HG03095 (cell line): ENCODE results near the gene DDX54.

ENCODE experiments used
- ATAC-seq: cut with Tn5 transposase; IDR thresholded peaks from one replicate; pipeline ENCODE4 v1.9.1; 2021; ENCODE audit warnings: moderate library complexity; ENCODE audit not compliant: unreplicated experiment

Gene DDX54

GRCh38 chr12:113185180-113186032 lies at the start of gene DDX54, which contains the start of gene RITA1:
Gene DDX54, minus strand, starts transcription at chr12:113185478. Its CDS starts 27 bp downstream, at chr12:113185451.
Gene RITA1, plus strand, starts transcription at chr12:113185721. Its CDS starts 1,026 bp downstream, at chr12:113186747.
- ATAC-seq: peak; percentile 37

GRCh38 chr12:113234483-113234882 lies 49.2 kb upstream of the DDX54 start:
- no peak for ATAC-seq

GRCh38 chr12:113233967-113234366 lies 48.7 kb upstream of the DDX54 start:
- no peak for ATAC-seq

GRCh38 chr12:113232840-113233585 lies 47.7 kb upstream of the DDX54 start:
- ATAC-seq: peak; percentile 41

- ATAC-seq: no peak
Measured at GRCh38 chr12:113232089-113232839, 47.0 kb upstream of the DDX54 start.

GRCh38 chr12:113231235-113232088 lies 46.2 kb upstream of the DDX54 start:
- ATAC-seq: no peak

- ATAC-seq: peak; percentile 1
Measured at GRCh38 chr12:113230315-113231234, 45.3 kb upstream of the DDX54 start.

GRCh38 chr12:113228394-113229028 lies 43.2 kb upstream of the DDX54 start:
- ATAC-seq: no peak

- no peak for ATAC-seq
Measured at GRCh38 chr12:113227686-113228391, 42.6 kb upstream of the DDX54 start.

- ATAC-seq: no peak
Measured at GRCh38 chr12:113226696-113227568, 41.7 kb upstream of the DDX54 start.

GRCh38 chr12:113224955-113225354 lies 39.7 kb upstream of the DDX54 start:
- no peak for ATAC-seq

- ATAC-seq: no peak
Measured at GRCh38 chr12:113222730-113223531, 37.7 kb upstream of the DDX54 start.

GRCh38 chr12:113221997-113222729 lies 36.9 kb upstream of the DDX54 start:
- ATAC-seq: no peak

- peak; percentile 91 for ATAC-seq
Measured at GRCh38 chr12:113221181-113221996, 36.1 kb upstream of the DDX54 start, which contains the start of gene TPCN1. Gene TPCN1, plus strand, starts transcription at chr12:113221464. Its CDS starts 5,389 bp downstream, at chr12:113226853.
